Measurements from ENCODE around the gene RGS9.

RGS9 gene

GRCh38 chr17:65185668-65186382, 48.7 kb downstream of the RGS9 start:
- Histone ChIP-seq H3K4me3 (ENCODE audit: low read depth in 1 of 2, low read length in 1 of 2) (no peak overlapping the region), H3K27me3 (no peaks in the 10 kb centered on the region), H3K9me3 (no peaks in the 10 kb centered on the region), H3K4me1 (ENCODE audit: control insufficient read depth in 1 of 2, insufficient read depth in 1 of 2, low read depth in 1 of 2, low read length in 1 of 2) (peaks cover 18 to 23% of the 10 kb centered on the region in 2 experiments), H3K36me3 (no peaks in the 10 kb centered on the region), H3K27ac (no peak overlapping the region)
- TF ChIP-seq CTCF (IDR thresholded peaks at IDR 0.05), result no peak

GRCh38 chr17:65190467-65191097, 53.4 kb downstream of the RGS9 start:
- H3K9me3 ChIP-seq, result no peaks in the 10 kb centered on the region
- no peaks in the 10 kb centered on the region for H3K36me3 ChIP-seq
- no peak overlapping the region for H3K4me3 ChIP-seq (ENCODE audit: low read depth in 1 of 2, low read length in 1 of 2)
- H3K27ac ChIP-seq, result no peak overlapping the region
- TF ChIP-seq CTCF (IDR thresholded peaks at IDR 0.05), result no peak
- H3K27me3 ChIP-seq, result no peaks in the 10 kb centered on the region
- no peaks in the 10 kb centered on the region for H3K4me1 ChIP-seq (ENCODE audit: control insufficient read depth in 1 of 2, insufficient read depth in 1 of 2, low read depth in 1 of 2, low read length in 1 of 2)

- no peak for TF ChIP-seq CTCF (IDR thresholded peaks at IDR 0.05)
- no peaks in the 10 kb centered on the region for H3K9me3 ChIP-seq
- H3K4me1 ChIP-seq (ENCODE audit: control insufficient read depth in 1 of 2, insufficient read depth in 1 of 2, low read depth in 1 of 2, low read length in 1 of 2), result no peaks in the 10 kb centered on the region
- H3K27ac ChIP-seq, result no peak overlapping the region
- no peaks in the 10 kb centered on the region for H3K36me3 ChIP-seq
- H3K4me3 ChIP-seq (ENCODE audit: low read depth in 1 of 2, low read length in 1 of 2), result no peak overlapping the region
- no peaks in the 10 kb centered on the region for H3K27me3 ChIP-seq
Observed at GRCh38 chr17:65191811-65192740, 54.9 kb downstream of the RGS9 start.

- no peak for TF ChIP-seq CTCF (IDR thresholded peaks at IDR 0.05)
- Histone ChIP-seq H3K27me3 (no peaks in the 10 kb centered on the region), H3K36me3 (no peaks in the 10 kb centered on the region)
Observed at GRCh38 chr17:65193305-65193704, 56.1 kb downstream of the RGS9 start.

GRCh38 chr17:65193716-65194293, 56.6 kb downstream of the RGS9 start:
- Histone ChIP-seq H3K27me3 (no peaks in the 10 kb centered on the region), H3K4me1 (ENCODE audit: control insufficient read depth in 1 of 2, insufficient read depth in 1 of 2, low read depth in 1 of 2, low read length in 1 of 2) (no peaks in the 10 kb centered on the region), H3K9me3 (no peaks in the 10 kb centered on the region), H3K4me3 (ENCODE audit: low read depth in 1 of 2, low read length in 1 of 2) (no peak overlapping the region), H3K36me3 (no peaks in the 10 kb centered on the region), H3K27ac (no peak overlapping the region)
- no peak for TF ChIP-seq CTCF (IDR thresholded peaks at IDR 0.05)

More at GRCh38 chr17:65193305-65193704, 56.1 kb downstream of the RGS9 start:
- Histone ChIP-seq H3K4me3 (ENCODE audit: low read depth in 1 of 2, low read length in 1 of 2) (no peak overlapping the region), H3K27ac (no peak overlapping the region), H3K4me1 (ENCODE audit: control insufficient read depth in 1 of 2, insufficient read depth in 1 of 2, low read depth in 1 of 2, low read length in 1 of 2) (no peaks in the 10 kb centered on the region), H3K9me3 (no peaks in the 10 kb centered on the region)

Data from neutrophil (primary cell).